SK-N-SH (cell line): ENCODE data around the gene SLC44A5.

Source experiments
- CHD2 ChIP-seq: fragments of 150-350 bp; IDR thresholded peaks from 2 replicates; pipeline ENCODE4 v1.6.1; 2018; ENCODE audit warnings: low read length; ENCODE audit not compliant: partially characterized antibody
- CTCF ChIP-seq: fragments of 200-600 bp; sonication (generic); IDR thresholded peaks from 2 replicates; pipeline ENCODE4 v1.6.1; 2017; ENCODE audit warnings: antibody characterized with exemption, mild to moderate bottlenecking, moderate library complexity
- ELF1 ChIP-seq: IDR thresholded peaks from 2 replicates; pipeline ENCODE4 v1.4.0; 2012
- EZH2phosphoT487 ChIP-seq: fragments of 200-600 bp; sonication (generic); IDR thresholded peaks from 2 replicates; pipeline ENCODE4 v1.6.1; 2017; ENCODE audit warnings: low read depth, mixed run types, mild to moderate bottlenecking, antibody characterized with exemption, moderate library complexity, borderline replicate concordance
- FOXJ3 ChIP-seq: sonication (generic); formaldehyde crosslinking; IDR thresholded peaks from 2 replicates; pipeline ENCODE4 v1.5.1; 2020; ENCODE audit warnings: mild to moderate bottlenecking, missing genetic modification reagents
- GABPA ChIP-seq: IDR thresholded peaks from 2 replicates; pipeline ENCODE4 v1.4.0; 2012; ENCODE audit warnings: low read depth, mild to moderate bottlenecking
- JUND ChIP-seq: IDR thresholded peaks from 2 replicates; pipeline ENCODE4 v1.4.0; 2012
- POLR2AphosphoS5 ChIP-seq: IDR thresholded peaks from 2 replicates; pipeline ENCODE4 v1.6.1; 2012; ENCODE audit warnings: low read depth, low read length
- RAD21 ChIP-seq: IDR thresholded peaks from 2 replicates; pipeline ENCODE4 v1.6.1; 2012; ENCODE audit warnings: mild to moderate bottlenecking, low read length
- RCOR1 ChIP-seq: fragments of 150-350 bp; IDR thresholded peaks from 2 replicates; pipeline ENCODE4 v1.6.1; 2017; ENCODE audit warnings: antibody characterized with exemption, low read length
- REST ChIP-seq: IDR thresholded peaks from 2 replicates; pipeline ENCODE4 v1.6.1; 2012; ENCODE audit warnings: mild to moderate bottlenecking, low read depth, low read length, moderate library complexity
- TCF12 ChIP-seq: IDR thresholded peaks from 2 replicates; pipeline ENCODE4 v1.4.0; 2012

GRCh38 chr1:75273110-75273509, 337.8 kb downstream of the SLC44A5 start:
- TF ChIP-seq RAD21 (no peak), CTCF (no peak), ELF1 (no peak), TCF12 (no peak), POLR2AphosphoS5 (no peak), REST (no peak), CHD2 (no peak), EZH2phosphoT487 (no peak), JUND (no peak), RCOR1 (no peak), GABPA (no peak), FOXJ3 (CRISPR knock-in tag) (no peak)
